B cell (primary cell): ENCODE results near the gene HASPIN. TPM values are rescaled to one million over a fixed set of nuclear protein-coding genes. Genes with fewer than 3 reads are reported as not detected.

ENCODE experiments used
- ATAC-seq: fragments of 200-7000 bp; cut with Tn5 transposase; one replicate; pipeline ENCODE4 v1.10.0; 2021; ENCODE audit warnings: low read depth, mild to moderate bottlenecking, moderate number of reproducible peaks, moderate library complexity
- CTCF ChIA-PET: fragments of 350-600 bp; sonication (Branson Sonifier 250); formaldehyde crosslinking; loops from one replicate; lab custom pipeline; 2021; ENCODE audit warnings: antibody characterized with exemption, inconsistent platforms; lab: Charles Lee
- POLR2A ChIA-PET: fragments of 350-600 bp; sonication (Branson Sonifier 250); formaldehyde crosslinking; loops from one replicate; lab custom pipeline; 2021; ENCODE audit warnings: antibody characterized with exemption; lab: Charles Lee
- DNase-seq: peaks from one replicate; pipeline ENCODE4 v3.0.0; 2013
- H2AFZ ChIP-seq: 2 replicates; pipeline ENCODE4 v1.6.1; 2012; ENCODE audit warnings: mild to moderate bottlenecking, low read depth, low read length; ENCODE audit not compliant: insufficient read depth, poor library complexity, severe bottlenecking
- H3K27ac ChIP-seq, 2 donors: 1 replicate in 1 of 2; 2 replicates in 1 of 2; pipeline ENCODE4 v1.5.1; 2012 to 2013; ENCODE audit warnings: low read length in 2 of 2, mild to moderate bottlenecking in 2 of 2, moderate library complexity in 1 of 2
- H3K27me3 ChIP-seq, 4 experiments: fragments of 200-600 bp in 1 of 4; sonication (generic) in 1 of 4; replicated peaks in 1 of 4; 1 replicate in 2 of 4; 2 replicates in 2 of 4; pipeline versions ENCODE4 v1.6.1 to v1.7.0; 2013 to 2016; ENCODE audit warnings: low read length in 3 of 4, mild to moderate bottlenecking in 2 of 4, mixed read lengths in 1 of 4, moderate library complexity in 1 of 4; ENCODE audit not compliant: insufficient read depth in 4 of 4, control insufficient read depth in 3 of 4; ENCODE audit errors: control extremely low read depth in 1 of 4
- H3K36me3 ChIP-seq, 2 experiments: replicated peaks in 1 of 2; 1 replicate in 1 of 2; 2 replicates in 1 of 2; pipeline versions ENCODE4 v1.6.1 to v1.7.1; 2013; ENCODE audit warnings: low read length in 1 of 2; ENCODE audit not compliant: insufficient read depth in 2 of 2, control insufficient read depth in 1 of 2; ENCODE audit errors: control extremely low read depth in 1 of 2, extremely low read depth in 1 of 2
- H3K4me1 ChIP-seq, 2 donors: fragments of 200-600 bp in 1 of 2; sonication (generic) in 1 of 2; 1 replicate in 1 of 2; 2 replicates in 1 of 2; pipeline versions ENCODE4 v1.5.1 to v1.6.1; 2013 to 2017; ENCODE audit warnings: low read length in 2 of 2; ENCODE audit not compliant: control insufficient read depth in 2 of 2, insufficient read depth in 2 of 2
- H3K4me2 ChIP-seq: replicated peaks from 2 replicates; pipeline ENCODE3; 2012; ENCODE audit warnings: mild to moderate bottlenecking, low read depth, low read length; ENCODE audit not compliant: poor library complexity, severe bottlenecking
- H3K4me3 ChIP-seq, 5 experiments: fragments of 200-600 bp in 1 of 5; sonication (generic) in 1 of 5; 1 replicate in 3 of 5; 2 replicates in 2 of 5; pipeline versions ENCODE4 v1.5.1 to v1.7.0; 2011 to 2016; ENCODE audit warnings: low read length in 4 of 5, mild to moderate bottlenecking in 4 of 5, low read depth in 2 of 5, control low read depth in 1 of 5, moderate library complexity in 1 of 5; ENCODE audit not compliant: insufficient read depth in 1 of 5; ENCODE audit errors: control extremely low read depth in 1 of 5, extremely low read depth in 1 of 5
- H3K79me2 ChIP-seq: fragments of 200-600 bp; sonication (generic); one replicate; pipeline ENCODE4 v1.6.0; 2016; ENCODE audit warnings: low read length; ENCODE audit not compliant: control insufficient read depth, insufficient read depth
- H3K9ac ChIP-seq: fragments of 200-600 bp; sonication (generic); 2 replicates; pipeline ENCODE4 v1.6.1; 2017; ENCODE audit warnings: mild to moderate bottlenecking, low read length, moderate library complexity
- H3K9me3 ChIP-seq, 3 donors: one replicate each; pipeline versions ENCODE4 v1.6.1 to v1.7.1; 2013; ENCODE audit warnings: low read length in 2 of 3; ENCODE audit not compliant: control insufficient read depth in 2 of 3, insufficient read depth in 1 of 3; ENCODE audit errors: control extremely low read depth in 1 of 3
- H4K20me1 ChIP-seq: 2 replicates; pipeline ENCODE4 v1.6.0; 2012; ENCODE audit warnings: mild to moderate bottlenecking, low read length; ENCODE audit not compliant: insufficient read depth, control insufficient read depth, poor library complexity, severe bottlenecking
- H3K27ac Mint-ChIP-seq: one replicate; pipeline ENCODE4 v1.8.0; 2021; ENCODE audit warnings: mixed read lengths
- H3K27me3 Mint-ChIP-seq: one replicate; pipeline ENCODE4 v1.8.0; 2021; ENCODE audit warnings: mixed read lengths
- H3K4me1 Mint-ChIP-seq: one replicate; pipeline ENCODE4 v1.8.0; 2021; ENCODE audit warnings: mixed read lengths
- H3K4me3 Mint-ChIP-seq: one replicate; pipeline ENCODE4 v1.8.0; 2021; ENCODE audit warnings: mixed read lengths
- H3K9me3 Mint-ChIP-seq: one replicate; pipeline ENCODE4 v1.8.0; 2022; ENCODE audit warnings: mixed read lengths; ENCODE audit not compliant: insufficient read depth
- EZH2 ChIP-seq: IDR thresholded peaks from 2 replicates; pipeline ENCODE4 v1.6.1; 2012; ENCODE audit warnings: borderline replicate concordance, low read depth, mild to moderate bottlenecking, moderate library complexity, low read length; ENCODE audit not compliant: insufficient read depth, poor library complexity, severe bottlenecking
- WGBS: methylation state at CpG from one replicate; pipeline ENCODE4 v1.1.5; 2013; ENCODE audit warnings: missing lambda C conversion rate; ENCODE audit not compliant: insufficient coverage; 5-methylcytosine and 5-hydroxymethylcytosine counted together
- intact Hi-C: fragments of 100-400 bp; cut with micrococcal nuclease; formaldehyde crosslinking; loops from one replicate; pipeline ENCODE4 v1.10.0; 2022
- polyA plus RNA-seq: library from polyadenylated mRNA; depleted of rRNA; stranded (reverse); fragments of >200 nt; gene quantifications from 2 replicates; pipeline ENCODE4 v1.2.3, GENCODE V29; 2012
- total RNA-seq, 2 donors: library from RNA; stranded (reverse); fragments of 120-200 nt in 1 of 2; gene quantifications; 1 replicate in 1 of 2; 2 replicates in 1 of 2; pipeline versions ENCODE4 v1.2.3 to v1.2.4, GENCODE V29; 2013 to 2022
- TF ChIP-seq, protein P1 (sequence below): fragments of 200-600 bp; IDR thresholded peaks from one replicate; pipeline ENCODE4 v1.8.0; 2022; ENCODE audit warnings: antibody characterized with exemption, mild to moderate bottlenecking

The HASPIN gene
- total and polyA plus RNA-seq, 2 donors (not counting 1 experiment from before 2014, with no cell fraction given), result 0.28 to 3.1 TPM

GRCh38 chr17:3730881-3731429 lies 7.3 kb downstream of the HASPIN start:
- no peak overlapping the region for H3K9ac ChIP-seq
- H2AFZ ChIP-seq, result no peak overlapping the region
- no peaks in the 10 kb centered on the region for H4K20me1 ChIP-seq
- peaks cover 23% of the 10 kb centered on the region for H3K79me2 ChIP-seq
- ChIA-PET CTCF (interaction anchor here (0.6 to 13.4 kb wide), 8 partner anchors 20 to 136 kb away, joined by 3 to 184 read pairs (median 13); partner anchors contain the start of genes NCBP3 and P2RX5), POLR2A (interaction anchor here (0.5 to 1.2 kb wide), 4 partner anchors 8 to 976 kb away, joined by 3 to 7 read pairs (median 4); partner anchors contain the start of gene HASPIN)
- H3K4me1 ChIP-seq, result peaks cover 19 to 41% of the 10 kb centered on the region in 2 donors
- WGBS, result 72% methylated on average over 5 of the region's 9 CpGs
- peaks cover 45% of the 10 kb centered on the region for H3K4me1 Mint-ChIP-seq
- no peaks in the 10 kb centered on the region for H3K9me3 ChIP-seq
- H3K4me3 Mint-ChIP-seq, result no peak overlapping the region
- H3K27me3 ChIP-seq, result no peaks in the 10 kb centered on the region
- H3K4me2 ChIP-seq, result no peak overlapping the region
- H3K9me3 Mint-ChIP-seq, result no peaks in the 10 kb centered on the region
- DNase-seq (no peak), ATAC-seq (no peak)
- H3K27me3 Mint-ChIP-seq, result no peaks in the 10 kb centered on the region
- TF ChIP-seq EZH2, result no peak
- TF ChIP-seq, protein P1, sequence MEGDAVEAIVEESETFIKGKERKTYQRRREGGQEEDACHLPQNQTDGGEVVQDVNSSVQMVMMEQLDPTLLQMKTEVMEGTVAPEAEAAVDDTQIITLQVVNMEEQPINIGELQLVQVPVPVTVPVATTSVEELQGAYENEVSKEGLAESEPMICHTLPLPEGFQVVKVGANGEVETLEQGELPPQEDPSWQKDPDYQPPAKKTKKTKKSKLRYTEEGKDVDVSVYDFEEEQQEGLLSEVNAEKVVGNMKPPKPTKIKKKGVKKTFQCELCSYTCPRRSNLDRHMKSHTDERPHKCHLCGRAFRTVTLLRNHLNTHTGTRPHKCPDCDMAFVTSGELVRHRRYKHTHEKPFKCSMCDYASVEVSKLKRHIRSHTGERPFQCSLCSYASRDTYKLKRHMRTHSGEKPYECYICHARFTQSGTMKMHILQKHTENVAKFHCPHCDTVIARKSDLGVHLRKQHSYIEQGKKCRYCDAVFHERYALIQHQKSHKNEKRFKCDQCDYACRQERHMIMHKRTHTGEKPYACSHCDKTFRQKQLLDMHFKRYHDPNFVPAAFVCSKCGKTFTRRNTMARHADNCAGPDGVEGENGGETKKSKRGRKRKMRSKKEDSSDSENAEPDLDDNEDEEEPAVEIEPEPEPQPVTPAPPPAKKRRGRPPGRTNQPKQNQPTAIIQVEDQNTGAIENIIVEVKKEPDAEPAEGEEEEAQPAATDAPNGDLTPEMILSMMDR, result no peak
- peak overlapping the region; percentile 6 for H3K27ac Mint-ChIP-seq
- no peaks in the 10 kb centered on the region for H3K36me3 ChIP-seq
- H3K27ac ChIP-seq, result no peak overlapping the region
- intact Hi-C loops, result loop anchor here (10.0 kb wide), 1 partner anchor 344 kb away; no protein-coding TSS in a partner anchor
- no peak overlapping the region for H3K4me3 ChIP-seq

- CTCF ChIA-PET, result interaction anchor here (1.0 to 13.4 kb wide), 18 partner anchors 8 to 683 kb away, joined by 3 to 482 read pairs (median 8); partner anchors contain the start of genes HASPIN, NCBP3 and P2RX5
- H3K4me3 Mint-ChIP-seq, result peak overlapping the region; percentile 51
- no peaks in the 10 kb centered on the region for H3K27me3 Mint-ChIP-seq
- Histone ChIP-seq H3K79me2 (peaks cover 26% of the 10 kb centered on the region), H3K4me2 (peak overlapping the region; percentile 40), H3K9ac (peak overlapping the region; percentile 13), H3K9me3 (no peaks in the 10 kb centered on the region), H3K36me3 (no peaks in the 10 kb centered on the region), H4K20me1 (no peaks in the 10 kb centered on the region), H3K27me3 (no peaks in the 10 kb centered on the region), H3K4me1 (peaks cover 16 to 30% of the 10 kb centered on the region in 2 donors), H3K4me3 (no peak overlapping the region), H3K27ac (peak overlapping the region in 1 of 2 donors; percentile 4), H2AFZ (peak overlapping the region; percentile 21)
- DNase-seq, result peak; percentile 65
- H3K27ac Mint-ChIP-seq, result peak overlapping the region; percentile 66
- WGBS, result 41% methylated on average over 5 of the region's 9 CpGs
- H3K4me1 Mint-ChIP-seq, result peaks cover 42% of the 10 kb centered on the region
- intact Hi-C loops, result loop anchor here (2.0 to 10.0 kb wide), 2 partner anchors 49 to 343 kb away; no protein-coding TSS in a partner anchor
- H3K9me3 Mint-ChIP-seq, result no peaks in the 10 kb centered on the region
- ATAC-seq, result peak; percentile 87
- POLR2A ChIA-PET, result interaction anchor here (0.6 to 1.8 kb wide), 7 partner anchors 9 to 65 kb away, joined by 3 to 6 read pairs (median 4); partner anchors contain the start of genes HASPIN and P2RX5
- TF ChIP-seq EZH2, result no peak
- TF ChIP-seq, protein P1, result no peak
Observed at GRCh38 chr17:3732210-3732621, 8.5 kb downstream of the HASPIN start.
